ENCODE measurements around the gene RCBTB1. TPM values are rescaled to one million over a fixed set of nuclear protein-coding genes. Genes with fewer than 3 reads are reported as not detected.

RCBTB1 gene
- total RNA-seq, 2 experiments from 2014 or later: 15.1 to 31.1 TPM

- no peak overlapping the region for H3K4me3 ChIP-seq (ENCODE audit: low read depth, low read length, poor library complexity, severe bottlenecking)
- H3K9me2 ChIP-seq (ENCODE audit: insufficient read depth, low read length): no peaks in the 10 kb centered on the region
- no peaks in the 10 kb centered on the region for H3K79me2 ChIP-seq (ENCODE audit: insufficient read depth, low read depth, low read length)
- TF ChIP-seq CTCF (conservative IDR thresholded peaks at IDR 0.05; ENCODE audit: low read length): no peak
- TF ChIP-seq EZH2phosphoT487 (IDR thresholded peaks at IDR 0.05; ENCODE audit: borderline replicate concordance, low read depth, low read length): no peak
- H3K36me3 ChIP-seq (ENCODE audit: insufficient read depth, low read length): peaks cover 72% of the 10 kb centered on the region
- CTCF ChIA-PET (ENCODE audit: unreplicated experiment): no interaction called here
- H3K9me3 ChIP-seq (ENCODE audit: low read length): no peaks in the 10 kb centered on the region
- H3K4me2 ChIP-seq (ENCODE audit: low read length): no peak overlapping the region
- DNase-seq (ENCODE audit: low spot score): no peak
- POLR2A ChIA-PET: no interaction called here
- H2AFZ ChIP-seq (ENCODE audit: low read length): no peak overlapping the region
- no TSS peak for BruUV-seq (replicated peaks)
- H4K20me1 ChIP-seq (ENCODE audit: insufficient read depth, low read length): no peaks in the 10 kb centered on the region
- H3K4me1 ChIP-seq (ENCODE audit: insufficient read depth, low read length, poor library complexity, severe bottlenecking): peaks cover 69% of the 10 kb centered on the region
- no peak overlapping the region for H3K27ac ChIP-seq (ENCODE audit: low read depth, low read length, poor library complexity, severe bottlenecking)
- intact Hi-C loops (cut with micrococcal nuclease; ENCODE audit: unreplicated experiment): no loop called here
These were observed 49.0 kb downstream of the RCBTB1 start for GRCh38 chr13:49536144-49536873.

GRCh38 chr13:49533591-49534269 is 51.6 kb downstream of the RCBTB1 start:
- H4K20me1 ChIP-seq (ENCODE audit: insufficient read depth, low read length): no peaks in the 10 kb centered on the region
- no peaks in the 10 kb centered on the region for H3K79me2 ChIP-seq (ENCODE audit: insufficient read depth, low read depth, low read length)
- H3K4me2 ChIP-seq (ENCODE audit: low read length): peak overlapping the region; percentile 25; the same call in 1 of the 2 replicates
- intact Hi-C loops (cut with micrococcal nuclease; ENCODE audit: unreplicated experiment): no loop called here
- no peak overlapping the region for H2AFZ ChIP-seq (ENCODE audit: low read length)
- no peak overlapping the region for H3K4me3 ChIP-seq (ENCODE audit: low read depth, low read length, poor library complexity, severe bottlenecking)
- DNase-seq (ENCODE audit: low spot score): no peak
- BruUV-seq (replicated peaks): no TSS peak
- no peaks in the 10 kb centered on the region for H3K9me3 ChIP-seq (ENCODE audit: low read length)
- peaks cover 77% of the 10 kb centered on the region for H3K36me3 ChIP-seq (ENCODE audit: insufficient read depth, low read length)
- peaks cover 59% of the 10 kb centered on the region for H3K4me1 ChIP-seq (ENCODE audit: insufficient read depth, low read length, poor library complexity, severe bottlenecking)
- H3K27ac ChIP-seq (ENCODE audit: low read depth, low read length, poor library complexity, severe bottlenecking): peak overlapping the region; percentile 6
- no peaks in the 10 kb centered on the region for H3K9me2 ChIP-seq (ENCODE audit: insufficient read depth, low read length)
- POLR2A ChIA-PET: no interaction called here
- CTCF ChIA-PET (ENCODE audit: unreplicated experiment): no interaction called here
- TF ChIP-seq EZH2phosphoT487 (IDR thresholded peaks at IDR 0.05; ENCODE audit: borderline replicate concordance, low read depth, low read length) (no peak), CTCF (conservative IDR thresholded peaks at IDR 0.05; ENCODE audit: low read length) (no peak)

- ChIA-PET CTCF (ENCODE audit: unreplicated experiment) (no interaction called here), POLR2A (no interaction called here)
- no peaks in the 10 kb centered on the region for H4K20me1 ChIP-seq (ENCODE audit: insufficient read depth, low read length)
- H3K9me3 ChIP-seq (ENCODE audit: low read length): no peaks in the 10 kb centered on the region
- no peak for DNase-seq (ENCODE audit: low spot score)
- no peak overlapping the region for H2AFZ ChIP-seq (ENCODE audit: low read length)
- H3K4me3 ChIP-seq (ENCODE audit: low read depth, low read length, poor library complexity, severe bottlenecking): no peak overlapping the region
- H3K36me3 ChIP-seq (ENCODE audit: insufficient read depth, low read length): peaks cover 79% of the 10 kb centered on the region
- no peak overlapping the region for H3K27ac ChIP-seq (ENCODE audit: low read depth, low read length, poor library complexity, severe bottlenecking)
- peak overlapping the region; percentile 18 for H3K4me2 ChIP-seq (ENCODE audit: low read length)
- intact Hi-C loops (cut with micrococcal nuclease; ENCODE audit: unreplicated experiment): no loop called here
- peaks cover 66% of the 10 kb centered on the region for H3K4me1 ChIP-seq (ENCODE audit: insufficient read depth, low read length, poor library complexity, severe bottlenecking)
- TF ChIP-seq CTCF (conservative IDR thresholded peaks at IDR 0.05; ENCODE audit: low read length): no peak
- no peak for TF ChIP-seq EZH2phosphoT487 (IDR thresholded peaks at IDR 0.05; ENCODE audit: borderline replicate concordance, low read depth, low read length)
- no peaks in the 10 kb centered on the region for H3K9me2 ChIP-seq (ENCODE audit: insufficient read depth, low read length)
- no peaks in the 10 kb centered on the region for H3K79me2 ChIP-seq (ENCODE audit: insufficient read depth, low read depth, low read length)
- no TSS peak for BruUV-seq (replicated peaks)
These were observed 52.3 kb downstream of the RCBTB1 start for GRCh38 chr13:49533011-49533410.
